ENCODE data around the gene CDYL2. TPM values are rescaled to one million over a fixed set of nuclear protein-coding genes. Genes with fewer than 3 reads are reported as not detected.

CDYL2 gene
- total and polyA plus RNA-seq, 12 donors: 0.59 to 5.3 (median 2.9) TPM

GRCh38 chr16:80618862-80619648 lies 185.3 kb downstream of the CDYL2 start:
- no peak overlapping the region for H3K4me3 ChIP-seq
- DNase-seq (no peak), ATAC-seq (no peak)
- H3K36me3 ChIP-seq: peaks cover 0 to 17% (median 0%) of the 10 kb centered on the region in 9 donors
- no peaks in the 10 kb centered on the region for H3K27me3 ChIP-seq
- no peaks in the 10 kb centered on the region for H3K4me1 ChIP-seq
- intact Hi-C loops (cut with DNase I): no loop called here
- no peak for TF ChIP-seq CTCF (IDR thresholded peaks at IDR 0.05)
- WGBS, 2 donors: 82 to 89% methylated on average over 14 of the region's 14 CpGs
- peaks cover 0 to 9% (median under 1%) of the 10 kb centered on the region in 11 donors for H3K9me3 ChIP-seq
- no peak overlapping the region for H3K27ac ChIP-seq

- intact Hi-C loops (cut with DNase I): no loop called here
- ATAC-seq (no peak), DNase-seq (no peak)
- Histone ChIP-seq H3K9me3 (peaks cover 0 to 7% (median 0%) of the 10 kb centered on the region in 11 donors), H3K27ac (no peak overlapping the region), H3K4me3 (no peak overlapping the region), H3K27me3 (no peaks in the 10 kb centered on the region), H3K36me3 (peaks cover 0 to 23% (median 0%) of the 10 kb centered on the region in 9 donors), H3K4me1 (no peaks in the 10 kb centered on the region)
- 90% methylated on average over 3 of the region's 3 CpGs for WGBS, 2 donors
- no peak for TF ChIP-seq CTCF (IDR thresholded peaks at IDR 0.05)
These were observed 188.0 kb downstream of the CDYL2 start for GRCh38 chr16:80616362-80616761.

- no peak overlapping the region for H3K4me3 ChIP-seq
- peaks cover 0 to 21% (median 0%) of the 10 kb centered on the region in 9 donors for H3K36me3 ChIP-seq
- 77 to 81% methylated on average over 12 of the region's 12 CpGs for WGBS, 2 donors
- peaks cover 0 to 7% (median 0%) of the 10 kb centered on the region in 11 donors for H3K9me3 ChIP-seq
- no peak overlapping the region for H3K27ac ChIP-seq
- ATAC-seq: no peak
- no peak for DNase-seq
- intact Hi-C loops (cut with DNase I): no loop called here
- no peaks in the 10 kb centered on the region for H3K27me3 ChIP-seq
- TF ChIP-seq CTCF (IDR thresholded peaks at IDR 0.05): no peak
- H3K4me1 ChIP-seq: no peaks in the 10 kb centered on the region
These were observed 188.7 kb downstream of the CDYL2 start for GRCh38 chr16:80615735-80616134.

- ATAC-seq: no peak
- no peak for TF ChIP-seq CTCF (IDR thresholded peaks at IDR 0.05)
- WGBS, 2 donors: 87 to 91% methylated on average over 12 of the region's 12 CpGs
These were observed 189.3 kb downstream of the CDYL2 start for GRCh38 chr16:80614908-80615671.

More at GRCh38 chr16:80614908-80615671, 189.3 kb downstream of the CDYL2 start:
- H3K36me3 ChIP-seq: peaks cover 0 to 15% (median 0%) of the 10 kb centered on the region in 9 donors
- intact Hi-C loops (cut with DNase I): no loop called here
- DNase-seq: no peak
- H3K4me1 ChIP-seq: no peaks in the 10 kb centered on the region
- H3K9me3 ChIP-seq: peaks cover 0 to 7% (median 0%) of the 10 kb centered on the region in 11 donors
- H3K4me3 ChIP-seq: no peak overlapping the region
- no peaks in the 10 kb centered on the region for H3K27me3 ChIP-seq
- H3K27ac ChIP-seq: no peak overlapping the region
